Uterus (tissue), 2 donors: Measurements from ENCODE around the gene GABRB3.

ENCODE experiments used
- POLR2A ChIP-seq, 2 donors: fragments of 450-650 bp; IDR thresholded peaks; one replicate each; pipeline ENCODE4 v1.6.1; 2016; ENCODE audit warnings: antibody characterized with exemption in 2 of 2, mild to moderate bottlenecking in 1 of 2, moderate library complexity in 1 of 2
- TF ChIP-seq, protein P1 (sequence below), 4 experiments: fragments of 200-600 bp in 2 of 4; fragments of 450-650 bp in 2 of 4; sonication (generic) in 2 of 4; IDR thresholded peaks; one replicate each; pipeline ENCODE4 v1.5.1; 2016 to 2019; ENCODE audit warnings: antibody characterized with exemption in 4 of 4, mild to moderate bottlenecking in 2 of 4, moderate library complexity in 1 of 4

DNA sequence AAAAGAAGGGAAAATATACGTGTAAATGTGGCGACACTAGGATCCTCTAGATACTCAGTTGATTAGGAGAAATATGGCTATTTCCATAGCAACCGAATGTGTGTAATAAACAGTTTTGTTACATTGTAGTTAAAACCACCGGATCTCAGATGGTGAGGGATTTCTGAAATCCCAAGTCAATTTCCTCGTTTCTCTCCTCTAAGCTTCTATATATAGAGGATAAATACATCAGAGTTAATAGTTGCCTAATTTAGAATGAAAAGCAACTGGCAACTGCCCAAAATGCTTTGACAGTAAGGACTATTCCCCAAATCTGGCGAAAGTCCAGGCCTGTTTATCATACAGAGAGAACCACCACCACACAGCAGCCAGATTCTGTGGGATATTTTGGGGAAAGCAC is 112.6 kb downstream of the GABRB3 start:
- TF ChIP-seq, protein P1, sequence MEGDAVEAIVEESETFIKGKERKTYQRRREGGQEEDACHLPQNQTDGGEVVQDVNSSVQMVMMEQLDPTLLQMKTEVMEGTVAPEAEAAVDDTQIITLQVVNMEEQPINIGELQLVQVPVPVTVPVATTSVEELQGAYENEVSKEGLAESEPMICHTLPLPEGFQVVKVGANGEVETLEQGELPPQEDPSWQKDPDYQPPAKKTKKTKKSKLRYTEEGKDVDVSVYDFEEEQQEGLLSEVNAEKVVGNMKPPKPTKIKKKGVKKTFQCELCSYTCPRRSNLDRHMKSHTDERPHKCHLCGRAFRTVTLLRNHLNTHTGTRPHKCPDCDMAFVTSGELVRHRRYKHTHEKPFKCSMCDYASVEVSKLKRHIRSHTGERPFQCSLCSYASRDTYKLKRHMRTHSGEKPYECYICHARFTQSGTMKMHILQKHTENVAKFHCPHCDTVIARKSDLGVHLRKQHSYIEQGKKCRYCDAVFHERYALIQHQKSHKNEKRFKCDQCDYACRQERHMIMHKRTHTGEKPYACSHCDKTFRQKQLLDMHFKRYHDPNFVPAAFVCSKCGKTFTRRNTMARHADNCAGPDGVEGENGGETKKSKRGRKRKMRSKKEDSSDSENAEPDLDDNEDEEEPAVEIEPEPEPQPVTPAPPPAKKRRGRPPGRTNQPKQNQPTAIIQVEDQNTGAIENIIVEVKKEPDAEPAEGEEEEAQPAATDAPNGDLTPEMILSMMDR (IDR thresholded peaks at IDR 0.05): no peak
- TF ChIP-seq POLR2A (IDR thresholded peaks at IDR 0.05): no peak
